GM19043 (cell line): ENCODE data around the gene KHDC3L.
"Not testable (repeated sequence)": the region's sequence is repeated elsewhere in the genome, so short reads cannot be mapped to it uniquely, and the experiment has no call there.

Experiments used
- ATAC-seq: cut with Tn5 transposase; IDR thresholded peaks from one replicate; pipeline ENCODE4 v1.9.1; 2021; ENCODE audit warnings: low read depth; ENCODE audit not compliant: unreplicated experiment

Gene KHDC3L

GRCh38 chr6:73368675-73369074, 6.2 kb downstream of the KHDC3L start:
- no peak for ATAC-seq

- ATAC-seq = no peak
Observed at GRCh38 chr6:73369157-73369556, 6.7 kb downstream of the KHDC3L start.

DNA sequence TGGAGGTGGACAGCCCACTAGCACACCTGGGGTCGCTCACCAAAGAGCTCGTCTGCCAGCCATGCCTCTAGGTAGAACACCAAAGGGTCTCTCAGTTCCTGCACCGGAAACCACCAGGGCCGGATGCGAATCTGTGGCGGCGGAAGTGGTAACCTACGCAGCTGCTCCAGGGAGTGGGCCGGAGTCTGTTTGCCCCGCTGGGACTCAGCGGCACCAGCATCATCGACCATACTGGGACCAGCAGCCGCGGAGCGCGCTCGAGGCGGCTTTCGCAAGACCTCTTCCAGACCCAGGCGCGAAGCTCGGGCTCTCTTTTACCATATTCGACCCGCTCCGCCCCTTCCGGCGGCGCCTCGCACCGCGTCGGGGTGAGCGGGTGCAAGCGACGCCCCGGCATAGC, 7.1 kb downstream of the KHDC3L start, which contains the start of gene OOEP:
OOEP (minus strand) TSS at position 335 of the 400 bp plus-strand sequence; CDS start at position 230, 105 bp downstream.
- no peak for ATAC-seq

- ATAC-seq = no peak
Observed at GRCh38 chr6:73371984-73372383, 9.5 kb downstream of the KHDC3L start.

GRCh38 chr6:73372516-73372915, 10.1 kb downstream of the KHDC3L start:
- no peak for ATAC-seq

DNA sequence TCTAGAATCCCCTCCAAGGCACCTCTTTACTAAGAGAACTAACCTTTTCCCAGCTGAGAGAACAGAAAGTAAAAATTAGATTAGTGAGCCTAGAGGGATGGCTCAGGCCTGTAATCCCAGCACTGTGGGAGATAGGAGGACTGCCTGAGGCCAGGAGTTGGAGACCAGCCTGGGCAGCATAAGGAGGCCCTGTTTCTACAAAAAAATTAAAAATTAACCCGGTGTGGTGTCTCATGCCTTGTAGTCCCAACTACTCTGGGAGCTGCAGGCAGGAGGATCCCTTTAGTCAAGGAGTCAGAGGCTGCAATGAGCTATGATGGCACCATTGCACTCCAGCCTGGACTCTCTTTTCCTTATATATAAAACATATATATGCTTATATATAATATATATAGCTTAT, 12.8 kb downstream of the KHDC3L start:
- ATAC-seq = no peak

GRCh38 chr6:73377225-73377624, 14.8 kb downstream of the KHDC3L start:
- no peak for ATAC-seq

- ATAC-seq = not testable (repeated sequence)
Observed at GRCh38 chr6:73381531-73381930, 19.1 kb downstream of the KHDC3L start.

DNA sequence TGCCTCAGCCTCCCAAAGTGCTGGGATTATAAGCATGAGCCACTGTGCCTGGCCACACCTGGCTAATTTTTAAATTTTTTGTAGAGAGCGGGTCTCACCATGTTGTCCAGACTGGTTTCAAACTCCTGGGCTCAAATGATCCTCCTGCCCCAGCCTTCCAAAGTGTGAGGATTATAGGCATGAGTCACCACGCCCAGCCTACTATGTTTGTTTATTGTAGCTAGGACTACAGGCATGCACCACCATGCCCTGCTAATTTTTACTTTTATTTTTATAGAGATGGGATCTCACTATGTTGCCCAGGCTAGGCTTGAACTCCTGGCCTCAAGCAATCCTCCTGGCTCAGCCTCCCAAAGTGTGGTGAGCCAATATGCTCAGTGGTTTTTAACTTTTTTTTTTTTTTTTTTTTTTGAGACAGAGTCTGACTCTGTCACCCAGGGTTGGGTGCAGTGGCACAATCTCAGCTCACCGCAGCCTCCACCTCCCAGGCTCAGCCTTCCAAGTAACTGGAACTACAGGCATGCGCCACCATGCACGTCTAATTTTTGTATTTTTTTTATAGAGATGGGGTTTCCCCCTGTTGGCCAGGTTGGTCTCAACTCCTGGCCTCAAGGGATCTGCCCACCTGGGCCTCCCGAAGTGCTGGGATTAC, 20.1 kb downstream of the KHDC3L start:
- no peak for ATAC-seq

- ATAC-seq = peak; percentile 7
Observed at GRCh38 chr6:73388433-73388799, 26.0 kb downstream of the KHDC3L start.

DNA sequence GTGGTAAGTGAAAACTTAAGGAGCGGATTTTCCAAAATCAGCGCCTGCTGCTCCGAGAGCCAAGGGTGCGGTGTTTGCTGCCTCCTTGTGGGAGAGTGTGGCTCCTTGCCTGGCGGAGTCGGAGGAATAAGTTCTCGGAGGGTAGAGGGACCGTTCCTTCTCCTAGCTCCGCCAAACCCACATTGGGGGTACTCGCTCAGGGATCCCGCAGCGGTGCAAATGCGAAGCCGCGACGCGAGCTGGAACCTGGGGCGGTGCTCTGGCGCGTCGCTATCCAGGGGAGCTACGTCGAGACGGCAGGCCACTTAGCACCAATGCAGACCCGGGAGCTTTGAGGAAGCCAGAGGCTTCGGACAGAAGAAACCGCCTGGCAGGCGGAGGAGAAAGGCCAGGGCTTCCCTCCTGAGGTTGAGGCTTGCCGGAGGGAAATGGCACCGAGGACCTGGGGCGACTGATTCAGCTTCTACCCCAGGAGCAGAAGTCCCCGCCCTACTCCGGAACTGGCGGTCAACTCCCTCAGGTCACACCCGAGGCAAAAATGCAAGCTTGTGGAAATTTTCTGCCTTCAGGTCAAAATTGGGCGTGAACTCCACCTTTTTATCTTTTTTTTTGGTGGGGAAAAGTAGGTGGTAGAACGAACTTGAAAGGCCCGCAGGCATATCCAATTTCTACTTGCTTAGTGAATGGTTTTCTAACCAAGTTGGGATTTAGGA, 26.5 kb downstream of the KHDC3L start:
- peak; percentile 78 for ATAC-seq

GRCh38 chr6:73389854-73390253, 27.4 kb downstream of the KHDC3L start:
- no peak for ATAC-seq

DNA sequence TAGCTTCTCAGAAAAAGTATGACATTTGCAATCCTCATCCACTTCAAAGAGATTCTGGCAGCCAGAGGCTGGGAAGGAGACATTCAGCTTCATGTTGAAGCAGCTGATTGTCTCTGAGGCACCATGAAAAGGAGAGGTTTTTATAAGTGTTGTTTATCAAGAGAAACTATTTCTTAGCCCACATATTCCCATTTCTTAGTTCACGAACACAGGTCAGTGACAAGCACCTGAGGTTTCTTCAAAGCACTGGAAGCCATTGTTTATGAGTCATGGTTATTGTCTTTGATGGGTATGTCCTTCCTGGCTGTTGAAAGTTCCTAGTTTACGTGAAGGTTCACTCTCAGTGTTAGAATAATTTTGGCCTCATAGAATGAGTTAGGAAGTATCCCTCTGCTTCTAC, 29.2 kb downstream of the KHDC3L start:
- no peak for ATAC-seq

DNA sequence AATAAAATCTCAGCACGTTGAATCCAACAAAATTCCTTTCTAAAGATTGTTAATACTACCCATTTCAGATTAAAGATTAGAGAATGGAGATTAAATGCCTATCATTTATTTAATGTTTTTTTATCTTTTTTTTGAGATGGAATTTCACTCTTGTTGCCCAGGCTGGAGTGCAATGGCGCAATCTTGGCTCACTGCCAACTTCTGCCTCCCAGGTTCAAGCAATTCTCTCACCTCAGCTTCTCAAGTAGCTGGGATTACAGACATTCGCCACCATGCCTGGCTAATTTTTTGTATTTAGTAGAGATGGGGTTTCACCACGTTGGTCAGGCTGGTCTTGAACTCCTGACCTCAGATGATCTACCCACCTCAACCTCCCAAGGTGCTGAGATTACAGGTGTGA, 29.7 kb downstream of the KHDC3L start:
- not testable (repeated sequence) for ATAC-seq

DNA sequence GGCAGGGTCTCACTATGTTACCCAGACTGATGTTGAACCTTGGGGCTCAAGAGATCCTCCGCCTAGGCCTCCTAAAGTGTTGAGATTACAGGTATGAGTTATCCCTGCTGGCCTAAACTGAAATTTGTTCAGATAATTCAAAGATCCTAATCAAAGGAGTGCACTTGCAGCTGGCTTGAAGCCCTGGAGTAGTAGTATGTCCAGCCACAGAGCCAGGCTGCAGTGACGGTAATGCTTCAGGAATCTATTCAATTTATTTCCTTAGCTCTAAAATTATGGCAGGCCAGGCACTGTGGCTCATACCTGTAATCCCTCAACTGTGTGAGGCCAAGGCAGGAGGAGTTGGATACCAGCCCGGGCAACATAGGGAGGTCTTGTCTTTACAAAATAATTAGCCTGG, 30.8 kb downstream of the KHDC3L start:
- ATAC-seq = no peak

GRCh38 chr6:73394577-73395354, 32.3 kb downstream of the KHDC3L start, which contains the start of gene DDX43:
Gene DDX43 (plus strand): TSS chr6:73394828. CDS start chr6:73394906, 78 bp downstream.
- peak; percentile 51 for ATAC-seq

DNA sequence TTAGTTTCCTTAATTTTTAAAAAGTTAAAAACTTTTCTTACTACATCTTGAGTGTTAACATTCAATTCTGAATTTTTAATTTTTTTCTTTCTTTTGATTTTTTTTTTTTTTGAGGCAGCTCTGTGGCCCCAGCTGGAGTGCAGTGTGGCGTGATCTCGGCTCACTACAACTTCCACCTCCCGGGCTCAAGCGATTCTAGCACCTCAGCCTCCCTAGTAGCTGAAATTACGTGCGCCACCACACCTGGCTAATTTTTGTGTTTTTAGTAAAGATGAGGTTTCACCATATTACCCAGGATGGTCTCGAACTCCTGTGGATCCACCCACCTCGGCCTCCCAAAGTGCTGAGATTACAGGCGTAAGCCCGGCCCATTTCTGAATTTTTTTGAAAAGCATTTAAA, 33.4 kb downstream of the KHDC3L start:
- ATAC-seq = no peak

GRCh38 chr6:73400656-73401055, 38.2 kb downstream of the KHDC3L start:
- ATAC-seq = no peak

- no peak for ATAC-seq
Observed at GRCh38 chr6:73409395-73409794, 46.9 kb downstream of the KHDC3L start.

- ATAC-seq = no peak
Observed at GRCh38 chr6:73413102-73413501, 50.6 kb downstream of the KHDC3L start.
